DMS79 (cell line): Measurements from ENCODE around the gene FBXO42.

Source experiments
- DNase-seq: peaks from one replicate; lab custom pipeline; 2025; lab: John Stamatoyannopoulos, UW

FBXO42 gene

DNA sequence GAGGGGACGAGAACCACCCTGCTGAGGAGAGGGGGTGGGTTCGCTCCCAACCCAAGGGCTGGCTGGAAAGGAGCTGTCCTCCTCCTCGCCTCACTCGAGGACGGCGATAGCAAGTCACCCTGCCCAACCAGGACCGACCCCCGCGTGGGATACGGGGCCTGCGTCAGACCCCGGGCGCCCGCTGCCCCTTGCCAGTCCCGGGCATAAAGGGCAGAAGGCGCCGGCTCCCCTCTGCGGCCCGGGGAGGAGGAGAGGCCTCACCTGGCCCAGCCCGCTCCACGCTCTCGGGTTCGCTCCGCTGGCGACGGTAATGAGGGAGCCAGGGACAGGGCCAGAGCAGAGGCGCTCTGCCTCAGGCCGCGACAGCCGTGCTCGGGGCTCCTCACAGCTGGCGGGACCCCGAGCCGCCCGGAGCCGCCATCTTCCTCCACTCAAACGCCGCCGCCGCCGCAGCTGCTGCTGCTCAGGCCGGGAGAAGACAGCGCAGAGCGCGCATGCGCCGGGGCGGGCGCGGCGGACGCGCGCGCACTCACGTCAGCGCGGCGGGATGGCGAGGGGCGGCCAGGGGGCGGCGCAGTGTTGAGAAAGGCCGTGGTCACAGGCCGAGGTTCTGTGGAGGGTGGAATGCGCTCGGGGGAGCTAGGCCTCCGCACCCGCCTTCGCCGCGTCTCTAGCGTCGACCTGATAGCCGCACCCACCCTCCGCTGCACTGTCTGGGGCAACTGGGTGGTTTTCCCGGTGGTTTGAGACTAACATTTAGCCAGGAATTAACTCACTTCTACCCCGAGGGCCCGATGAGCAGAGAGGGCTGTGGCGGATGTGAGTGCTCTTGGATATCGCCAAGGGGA lies at the start of gene FBXO42:
TSS of gene FBXO42 (minus strand) at position 487 of the 848 bp plus-strand sequence. CDS start 37,062 bp downstream, outside the sequence.
- DNase-seq: peak; percentile 87

DNA sequence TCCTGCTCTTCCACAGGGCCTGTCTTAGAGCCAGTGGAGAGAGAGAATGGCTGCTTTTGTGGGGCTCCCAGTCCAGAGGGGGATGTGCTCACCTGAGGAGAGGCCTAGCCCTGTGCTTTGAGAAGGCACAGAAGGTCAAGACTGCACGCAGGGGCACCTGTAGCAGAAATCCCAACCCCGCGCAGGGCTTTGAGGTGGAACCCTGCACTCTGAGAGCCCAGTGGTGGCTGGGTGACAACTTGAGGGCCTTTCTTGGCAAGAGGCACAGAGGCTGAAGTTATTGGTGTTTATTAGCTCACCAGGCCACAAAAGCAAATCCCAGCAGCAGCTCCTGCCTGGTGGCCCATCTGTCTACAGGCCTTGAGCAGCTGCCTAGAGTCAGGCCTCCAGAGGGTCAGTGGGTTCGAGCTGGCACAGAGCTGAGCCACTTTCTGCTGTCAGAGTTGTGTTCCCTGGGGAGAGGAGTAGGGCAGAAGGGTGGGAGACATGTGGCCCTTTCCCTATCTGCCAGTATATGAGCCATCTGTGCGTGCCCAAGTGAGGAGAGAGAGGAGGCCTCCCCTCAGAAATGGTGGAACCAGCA lies 46.2 kb upstream of the FBXO42 start:
- no peak for DNase-seq

DNA sequence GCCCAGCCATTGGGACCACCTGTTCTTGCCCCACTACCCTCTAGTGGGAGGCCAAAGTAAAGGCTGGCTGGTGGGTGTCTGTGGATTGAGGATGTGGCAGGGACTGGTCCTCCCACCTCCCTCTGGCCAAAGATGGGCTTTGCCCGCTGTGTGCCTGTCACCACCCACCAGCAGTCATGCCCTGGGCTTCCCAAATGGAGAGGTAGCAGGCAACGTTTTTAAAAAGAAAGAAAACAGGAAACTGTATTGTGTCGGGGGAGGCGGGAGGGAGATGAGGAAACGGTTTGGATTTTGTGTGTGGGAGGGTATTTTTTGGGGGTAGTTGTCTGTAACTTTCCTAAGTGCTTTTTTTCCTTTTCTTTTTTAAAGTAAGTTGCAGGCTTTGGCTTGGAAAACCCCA lies 44.8 kb upstream of the FBXO42 start:
- no peak for DNase-seq

DNA sequence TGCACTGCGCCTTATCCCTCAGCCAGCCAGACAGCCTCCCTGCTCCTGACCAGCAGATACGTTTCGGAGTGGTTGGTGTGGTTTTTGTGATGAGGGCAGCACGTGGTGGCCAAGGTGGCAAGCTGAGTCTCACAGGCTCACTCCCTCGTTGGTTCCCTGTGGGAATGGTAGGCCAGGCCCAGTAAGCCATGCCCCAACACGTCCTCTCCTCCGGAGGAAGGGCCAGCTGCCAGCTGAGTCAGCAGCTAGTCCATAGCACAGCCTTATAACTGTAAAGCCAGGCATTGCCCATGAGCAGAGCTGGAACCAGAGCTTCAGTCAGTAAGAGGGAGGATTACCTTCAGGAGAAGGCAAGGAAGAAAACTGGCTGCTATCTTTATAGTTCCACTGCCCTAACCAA lies 44.3 kb upstream of the FBXO42 start:
- DNase-seq: no peak

DNA sequence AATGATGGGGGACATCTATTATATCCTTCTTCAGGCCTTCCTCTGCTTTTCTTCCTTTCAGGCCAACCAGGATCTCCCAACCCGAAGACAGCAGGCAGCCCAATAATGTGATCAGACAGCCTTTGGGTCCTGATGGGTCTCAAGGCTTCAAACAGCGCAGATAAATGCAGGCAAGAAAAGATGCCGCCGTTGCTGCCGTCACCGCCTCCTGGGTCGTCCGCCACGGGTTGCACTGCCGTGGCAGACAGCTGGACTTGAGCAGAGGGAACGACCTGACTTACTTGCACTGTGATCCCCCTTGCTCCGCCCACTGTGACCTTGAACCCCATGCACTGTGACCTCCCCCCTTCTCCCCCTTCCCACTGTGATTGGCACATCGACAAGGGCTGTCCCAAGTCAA lies 42.7 kb upstream of the FBXO42 start:
- DNase-seq: no peak

DNA sequence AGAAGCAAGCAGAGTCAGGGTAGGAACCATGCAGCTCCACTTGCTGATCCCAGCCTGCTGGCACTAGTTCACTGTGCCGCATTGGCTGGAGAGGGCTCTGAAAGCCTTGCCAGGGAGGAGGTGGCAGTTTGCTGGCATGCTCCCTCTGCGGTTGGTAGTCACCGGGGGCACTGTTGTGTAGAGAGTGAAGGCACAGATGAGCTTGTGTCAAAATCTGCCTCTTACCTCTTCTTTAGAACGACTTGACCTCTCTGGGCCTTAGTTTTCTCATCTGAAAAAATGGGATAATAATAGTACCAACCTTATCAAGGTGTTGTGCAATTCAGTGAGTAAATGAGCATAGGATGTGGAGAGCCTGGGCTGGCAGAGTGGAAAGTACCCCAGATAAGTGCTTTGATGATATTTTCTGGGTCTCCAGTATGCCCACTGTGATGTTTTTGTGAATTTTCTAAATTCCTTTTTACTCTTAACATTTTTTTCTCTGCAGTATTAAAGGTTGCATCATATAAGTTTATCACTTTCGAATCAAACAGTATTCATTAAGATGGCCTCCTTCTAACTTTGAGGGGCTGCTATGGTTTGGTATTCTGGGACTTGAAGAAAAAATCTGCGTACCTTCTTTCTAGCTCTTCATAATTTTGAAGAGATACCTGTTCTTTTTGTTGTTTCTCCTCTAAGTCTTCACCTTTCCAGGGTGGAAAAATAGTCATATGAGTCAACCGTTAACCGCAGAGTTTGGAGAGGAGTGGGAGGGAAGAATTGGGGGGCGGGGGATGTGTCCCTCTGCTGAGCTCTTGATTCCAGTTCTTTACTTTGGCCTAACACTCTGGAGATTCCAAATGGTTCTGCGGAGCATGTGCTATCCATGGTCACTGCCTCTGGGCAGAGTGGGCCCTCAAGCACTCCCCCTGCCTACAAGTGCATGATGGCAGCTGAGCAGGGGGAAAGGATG lies 41.6 kb upstream of the FBXO42 start:
- DNase-seq: no peak

DNA sequence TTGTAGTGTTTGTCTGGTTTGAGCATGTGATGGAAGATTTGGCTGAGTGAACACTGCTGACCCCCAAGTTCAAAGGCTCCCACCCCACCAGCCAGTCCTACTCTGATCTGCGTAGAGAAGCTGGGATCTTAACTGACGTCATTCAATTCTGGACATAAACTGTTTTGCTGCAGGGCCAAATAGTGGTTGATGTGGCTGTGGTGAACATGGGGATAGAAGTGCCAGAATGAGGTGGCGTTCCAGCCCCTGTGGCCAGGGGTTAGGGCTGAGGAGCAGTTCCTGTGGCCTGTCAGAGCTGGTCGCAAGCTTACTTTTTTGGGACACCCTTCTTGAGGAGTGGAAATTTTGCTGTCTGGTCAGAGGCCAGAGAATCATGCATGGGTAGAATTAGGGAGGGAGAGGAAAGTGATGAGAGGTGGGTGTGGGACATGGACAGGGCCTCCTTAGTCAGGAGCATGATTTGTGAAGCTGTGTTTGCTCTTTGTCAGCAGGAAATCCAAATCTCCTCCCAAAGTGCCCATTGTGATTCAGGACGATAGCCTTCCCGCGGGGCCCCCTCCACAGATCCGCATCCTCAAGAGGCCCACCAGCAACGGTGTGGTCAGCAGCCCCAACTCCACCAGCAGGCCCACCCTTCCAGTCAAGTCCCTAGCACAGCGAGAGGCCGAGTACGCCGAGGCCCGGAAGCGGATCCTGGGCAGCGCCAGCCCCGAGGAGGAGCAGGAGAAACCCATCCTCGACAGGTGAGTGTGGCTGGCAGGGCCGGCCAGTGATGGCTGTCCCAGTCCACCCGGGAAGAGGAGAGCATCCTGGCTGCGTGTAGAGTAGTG lies 40.7 kb upstream of the FBXO42 start:
- no peak for DNase-seq

DNA sequence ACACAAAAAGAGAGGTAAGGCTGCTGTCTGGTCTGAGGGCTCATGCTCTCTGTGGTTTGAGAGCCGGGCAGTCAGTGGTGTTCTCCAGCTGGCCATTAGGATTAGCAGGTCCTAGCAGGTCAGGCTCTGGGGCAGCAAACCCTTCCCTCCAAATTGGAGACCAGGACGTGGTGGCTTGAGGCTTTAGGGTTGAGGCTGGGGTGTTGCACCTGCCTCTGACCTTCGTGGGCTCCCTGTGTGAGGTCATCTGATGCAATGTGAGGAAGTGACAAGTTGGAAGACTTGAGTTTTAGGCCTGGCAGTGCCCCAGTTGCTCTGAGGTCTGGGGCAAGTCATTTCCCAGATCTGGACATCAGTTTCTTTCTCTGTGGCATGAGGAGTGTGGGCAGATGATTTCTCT lies 39.1 kb upstream of the FBXO42 start:
- DNase-seq: no peak

DNA sequence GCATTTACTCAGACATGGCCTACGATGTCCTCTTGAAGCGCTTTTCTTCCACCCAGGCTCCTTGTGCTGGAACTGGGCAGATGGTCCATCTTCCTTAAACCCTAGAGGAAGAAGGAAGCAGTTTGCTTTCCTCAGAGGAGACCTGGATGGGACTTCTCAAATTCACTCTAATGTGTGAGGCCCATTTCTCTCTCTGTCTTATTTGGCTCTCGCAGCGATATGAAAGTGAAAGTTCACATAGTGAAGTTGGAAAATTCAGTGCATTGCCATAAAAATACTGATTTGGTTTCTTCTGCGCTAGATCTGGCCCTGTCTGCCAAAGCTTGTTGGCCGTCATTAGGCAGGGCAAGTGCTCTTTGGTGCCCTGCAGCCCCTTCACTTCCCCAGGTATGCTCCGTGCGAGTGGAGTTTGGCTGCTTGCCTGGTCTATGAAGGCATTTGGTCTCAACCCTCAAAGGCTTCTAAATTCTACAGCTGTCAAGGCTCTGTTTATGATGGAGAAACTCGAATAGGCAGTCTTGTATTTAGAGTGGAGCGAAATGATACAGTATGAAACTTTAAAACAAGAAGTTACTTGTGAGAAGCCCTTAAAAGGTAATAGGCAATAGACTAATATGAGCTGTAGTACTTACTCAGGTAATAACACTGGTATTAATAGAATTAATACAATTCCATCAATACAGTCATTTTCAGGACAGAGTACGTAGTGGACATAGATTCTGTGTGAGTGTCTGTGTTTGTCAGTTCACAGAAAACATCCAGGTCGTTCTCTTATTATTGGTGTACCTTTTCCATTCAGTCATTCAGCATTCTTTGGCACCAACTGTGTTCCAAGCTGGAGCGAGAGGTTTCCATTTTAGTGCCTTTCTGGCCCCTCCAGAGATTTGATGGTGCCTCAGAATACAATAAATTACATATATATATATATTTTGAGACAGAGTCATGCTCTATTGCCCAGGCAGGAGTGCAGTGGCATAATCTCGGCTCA lies 35.2 kb upstream of the FBXO42 start:
- peak; percentile 92 for DNase-seq

DNA sequence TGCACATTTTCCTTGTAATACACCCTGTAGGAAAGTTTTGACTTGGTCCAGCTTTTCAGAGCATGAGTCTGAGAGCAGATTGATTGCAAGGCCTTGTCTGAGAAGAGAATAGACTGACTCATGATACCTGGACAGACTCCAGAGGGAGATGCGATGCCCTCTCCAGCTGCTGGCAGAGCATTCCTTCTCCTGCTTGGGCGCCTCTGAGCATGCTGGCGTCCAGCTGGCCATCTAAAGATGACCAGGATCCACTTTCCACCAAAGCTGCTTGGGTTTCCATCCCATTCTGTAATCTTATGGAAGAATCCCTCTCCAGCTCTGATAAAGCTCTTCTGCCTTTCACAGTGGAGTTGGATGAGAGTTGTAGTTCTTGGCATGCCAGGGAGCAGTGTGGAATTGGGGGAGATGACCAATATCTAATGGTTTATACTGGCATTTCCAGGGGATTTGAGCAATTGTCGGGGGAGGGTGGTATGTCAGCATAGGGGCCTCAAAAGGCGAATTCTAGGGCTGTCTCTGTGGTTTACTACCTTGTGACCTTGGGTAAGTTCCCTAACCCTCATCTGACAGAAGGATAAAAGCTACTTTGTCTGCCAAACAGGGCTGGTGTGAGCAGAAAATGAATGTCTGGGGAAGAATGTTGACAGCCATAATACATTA lies 34.3 kb upstream of the FBXO42 start:
- no peak for DNase-seq

DNA sequence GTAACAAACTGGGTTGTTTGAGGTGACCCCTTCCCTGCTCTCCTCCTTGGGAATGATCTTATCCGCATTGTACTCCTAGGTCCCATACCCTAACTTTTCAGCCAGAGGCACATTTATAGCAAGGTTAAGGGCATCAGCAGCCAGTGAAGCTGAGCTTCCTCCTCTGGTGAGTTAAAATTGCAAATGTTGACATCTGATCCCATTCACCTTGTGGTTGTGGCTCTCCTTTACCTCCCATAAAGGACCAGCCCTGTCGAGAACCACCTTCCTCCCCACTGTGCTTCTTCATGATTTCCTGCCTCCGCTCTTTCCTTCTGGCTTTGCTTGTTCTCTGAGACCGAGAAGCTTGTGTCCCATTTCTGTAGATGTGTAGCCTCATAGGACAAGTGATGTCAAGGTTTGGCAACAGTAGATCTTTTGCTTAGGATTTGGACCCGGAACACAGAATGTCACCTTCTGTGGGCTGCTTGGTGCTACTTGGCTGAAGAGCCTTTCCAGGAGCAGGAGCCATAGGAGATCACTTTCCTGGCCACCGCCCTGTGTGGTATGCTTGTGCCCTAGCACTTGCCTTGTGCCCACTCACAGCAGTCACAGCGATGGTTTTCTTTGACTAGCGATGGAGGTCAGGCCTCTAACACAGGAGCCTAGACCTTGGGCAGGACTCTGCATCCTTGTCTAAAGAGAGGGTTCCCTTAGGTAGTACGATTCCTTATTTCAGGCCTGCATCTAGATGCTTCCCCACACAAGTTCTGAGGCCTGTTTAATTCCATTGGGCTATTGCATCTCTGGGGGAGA lies 33.6 kb upstream of the FBXO42 start:
- DNase-seq: no peak

DNA sequence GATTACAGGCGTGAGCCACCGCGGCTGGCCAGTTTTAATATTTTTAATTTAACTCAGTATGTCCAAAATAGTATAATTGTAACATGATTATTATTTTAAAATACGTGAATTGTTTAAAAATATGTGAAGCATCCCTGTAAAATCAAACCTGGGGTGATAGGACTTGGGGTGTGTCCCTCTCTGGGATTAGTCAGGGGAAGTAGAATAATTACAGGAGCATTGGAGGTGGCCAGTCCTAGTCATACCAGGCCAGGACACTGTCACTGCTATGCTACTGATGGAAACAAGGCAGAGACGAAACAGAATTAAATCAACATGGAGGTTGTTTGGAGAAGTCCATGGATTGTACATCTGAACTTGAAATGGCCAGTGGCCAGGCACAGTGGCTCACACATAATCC lies 31.6 kb upstream of the FBXO42 start:
- no peak for DNase-seq

DNA sequence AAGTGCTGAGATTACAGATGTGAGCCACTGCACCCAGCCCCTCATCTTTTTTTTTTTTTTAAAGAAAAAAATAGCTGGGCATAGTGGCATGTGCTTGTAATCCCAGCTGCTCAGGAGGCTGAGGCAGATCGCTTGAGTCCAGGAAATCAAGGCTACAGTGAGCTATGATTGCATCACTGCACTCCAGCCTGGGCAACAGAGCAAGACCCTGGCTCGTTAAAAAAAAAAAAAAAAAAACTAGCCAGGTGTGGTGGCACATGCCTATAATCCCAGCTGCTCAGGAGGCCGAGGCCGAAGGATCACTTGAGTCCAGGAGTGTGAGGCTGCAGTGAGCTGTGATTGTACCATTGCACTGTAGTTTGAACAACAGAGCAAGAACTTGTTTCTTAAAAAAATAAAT lies 28.6 kb upstream of the FBXO42 start:
- DNase-seq: no peak

DNA sequence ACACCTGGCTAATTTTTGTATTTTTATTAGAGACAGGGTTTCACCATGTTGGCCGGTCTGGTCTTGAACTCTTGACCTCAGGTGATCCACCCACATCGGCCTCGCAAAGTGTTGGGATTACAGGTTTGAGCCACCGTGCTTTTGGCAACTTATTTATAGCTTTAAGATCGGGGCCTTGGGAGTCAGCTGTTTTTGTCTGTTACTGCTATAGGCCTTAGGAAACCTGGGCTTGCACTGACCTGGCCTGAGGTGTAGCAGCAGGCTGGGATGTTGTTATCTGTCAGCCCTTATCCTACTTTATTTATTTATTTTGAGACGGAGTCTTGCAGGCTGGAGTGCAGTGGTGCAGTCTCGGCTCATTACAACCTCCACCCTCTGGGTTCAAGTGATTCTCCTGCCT lies 26.2 kb upstream of the FBXO42 start:
- no peak for DNase-seq

DNA sequence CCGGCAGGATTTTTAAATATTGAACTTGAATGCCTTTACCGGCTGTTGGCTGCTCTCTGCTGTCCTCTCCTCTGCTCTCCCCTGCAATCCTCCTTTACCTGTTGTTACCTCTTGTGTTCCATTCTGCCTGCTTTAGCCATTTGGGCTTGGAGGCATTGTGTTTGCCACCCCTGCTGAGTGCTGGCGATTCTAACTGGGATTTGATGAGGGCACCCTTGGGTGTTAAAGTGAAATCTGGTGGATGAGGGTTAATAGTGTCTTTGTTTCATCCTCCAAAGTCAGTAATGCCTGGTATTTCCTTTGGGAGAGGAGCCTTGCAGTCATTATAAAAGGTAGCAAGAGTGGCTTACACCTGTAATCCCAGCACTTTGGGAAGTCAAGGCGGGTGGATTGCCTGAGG lies 24.7 kb upstream of the FBXO42 start:
- DNase-seq: no peak

DNA sequence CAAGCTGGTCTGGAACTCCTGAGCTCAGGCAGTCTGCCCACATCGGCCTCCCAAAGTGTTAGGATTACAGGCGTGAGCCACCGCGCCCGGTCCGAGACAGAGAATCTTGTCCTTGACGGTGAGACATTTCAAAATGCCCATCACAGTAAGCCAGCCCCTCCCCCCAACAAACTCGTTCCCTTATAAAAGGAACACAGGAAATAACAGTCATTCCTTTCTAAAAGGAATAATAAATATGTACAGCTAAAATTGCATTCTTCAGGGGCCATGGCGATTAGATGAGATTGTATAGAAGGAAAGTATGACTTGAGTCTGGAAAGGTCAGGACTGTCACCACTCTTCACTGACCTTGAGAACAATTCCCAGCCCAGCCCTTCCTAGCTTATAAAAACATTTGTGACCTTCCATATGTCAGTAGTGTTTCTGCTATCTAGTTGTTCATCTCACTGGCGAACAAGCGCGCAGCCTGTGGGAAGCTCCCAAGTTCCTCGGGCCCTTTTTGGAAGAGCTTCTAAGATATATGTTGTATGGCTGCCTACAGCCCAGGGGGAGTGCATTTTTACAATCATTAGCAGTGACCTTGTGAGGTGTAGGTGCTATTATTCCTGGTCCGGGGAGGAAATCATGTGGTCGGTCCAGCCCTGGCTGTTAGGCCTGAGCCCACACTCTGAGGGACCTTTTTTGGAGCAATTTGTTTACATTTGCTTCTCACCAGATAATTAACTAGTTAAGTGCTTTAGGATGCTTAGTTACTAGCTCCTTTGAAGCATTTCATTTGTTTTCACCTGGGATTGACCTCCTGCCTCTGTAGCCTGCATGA lies 23.5 kb upstream of the FBXO42 start:
- DNase-seq: no peak

DNA sequence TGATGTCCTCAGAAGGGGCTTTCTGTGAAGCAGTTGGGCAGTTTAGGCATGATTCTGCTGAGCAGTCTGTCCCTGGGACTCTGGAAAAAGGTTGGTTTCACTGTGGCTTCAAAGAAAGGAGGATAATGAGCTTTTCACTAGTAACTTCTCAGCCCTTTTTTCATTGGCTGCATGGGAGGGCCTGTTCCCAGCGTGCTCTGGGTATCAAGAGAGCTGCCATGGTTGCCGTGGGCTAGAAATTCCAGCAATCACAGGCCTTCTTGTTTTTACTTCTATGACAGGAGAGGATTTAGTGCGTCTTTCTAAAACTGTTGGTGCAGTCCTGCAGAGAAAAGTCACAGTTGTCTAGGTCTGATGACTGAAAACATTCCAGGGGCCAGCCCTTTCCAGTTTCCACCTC lies 22.0 kb upstream of the FBXO42 start:
- DNase-seq: no peak
